Iris pigment epithelial cell (primary cell): ENCODE measurements around the gene SEPTIN5.
A peak's percentile ranks its signal among the peaks of the same experiment; 100 is the strongest.
"Not testable (repeated sequence)": the region's sequence is repeated elsewhere in the genome, so short reads cannot be mapped to it uniquely, and the experiment has no call there.

Experiments used
- DNase-seq: peaks from one replicate; pipeline ENCODE4 v3.0.0-alpha.2; 2011; ENCODE audit warnings: low read depth

Gene SEPTIN5

GRCh38 chr22:19720150-19720827 is 6.0 kb downstream of the SEPTIN5 start:
- DNase-seq, result no peak

GRCh38 chr22:19720999-19721329 is 6.7 kb downstream of the SEPTIN5 start:
- no peak for DNase-seq

DNA sequence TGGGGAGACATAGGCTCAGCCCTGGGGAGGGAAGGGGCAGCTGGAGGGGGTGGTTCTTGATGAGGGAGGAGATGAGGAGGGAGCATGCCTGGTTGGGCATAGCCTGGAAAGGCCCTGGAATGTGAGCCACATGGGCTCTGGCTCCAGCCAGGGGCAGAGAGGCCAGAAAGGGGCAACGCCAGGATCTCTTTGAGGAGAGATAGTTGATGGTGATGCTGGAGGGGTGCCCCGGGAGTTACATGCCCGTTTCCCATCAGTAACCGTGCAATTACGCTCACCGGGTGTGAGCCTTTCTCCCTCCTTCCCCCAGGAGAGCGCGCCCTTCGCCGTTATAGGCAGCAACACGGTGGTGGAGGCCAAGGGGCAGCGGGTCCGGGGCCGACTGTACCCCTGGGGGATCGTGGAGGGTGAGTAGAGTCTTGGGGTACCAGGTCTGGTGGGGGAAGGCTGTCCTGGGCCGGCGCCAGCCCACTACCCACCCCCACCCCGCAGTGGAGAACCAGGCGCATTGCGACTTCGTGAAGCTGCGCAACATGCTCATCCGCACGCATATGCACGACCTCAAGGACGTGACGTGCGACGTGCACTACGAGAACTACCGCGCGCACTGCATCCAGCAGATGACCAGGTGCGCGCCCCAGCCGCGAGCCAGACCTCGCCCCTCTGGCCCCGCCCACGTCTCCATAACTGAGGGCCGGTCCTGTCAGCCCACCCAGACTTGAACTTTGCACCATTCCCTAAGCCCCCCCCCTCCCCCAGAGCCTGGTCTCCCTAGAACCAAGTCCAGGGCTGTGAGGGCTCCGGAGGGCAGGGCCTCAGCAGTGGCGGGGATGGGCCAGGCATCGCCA is 7.3 kb downstream of the SEPTIN5 start:
- DNase-seq, result no peak

- no peak for DNase-seq
Measured at GRCh38 chr22:19722178-19722981, 8.1 kb downstream of the SEPTIN5 start.

DNA sequence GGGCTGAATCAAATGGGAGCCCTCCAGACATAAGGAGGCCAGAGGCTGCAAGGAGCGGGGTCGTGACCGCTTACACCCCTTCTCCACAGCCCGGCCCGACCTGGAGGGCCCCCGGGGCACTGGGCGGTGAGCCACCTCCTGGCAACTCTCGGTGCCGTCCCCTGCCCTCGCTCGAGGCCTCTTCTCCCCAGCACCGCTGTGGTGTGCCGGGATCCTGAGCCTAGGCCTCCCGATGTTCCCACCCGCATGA is 8.6 kb downstream of the SEPTIN5 start:
- DNase-seq, result no peak

DNA sequence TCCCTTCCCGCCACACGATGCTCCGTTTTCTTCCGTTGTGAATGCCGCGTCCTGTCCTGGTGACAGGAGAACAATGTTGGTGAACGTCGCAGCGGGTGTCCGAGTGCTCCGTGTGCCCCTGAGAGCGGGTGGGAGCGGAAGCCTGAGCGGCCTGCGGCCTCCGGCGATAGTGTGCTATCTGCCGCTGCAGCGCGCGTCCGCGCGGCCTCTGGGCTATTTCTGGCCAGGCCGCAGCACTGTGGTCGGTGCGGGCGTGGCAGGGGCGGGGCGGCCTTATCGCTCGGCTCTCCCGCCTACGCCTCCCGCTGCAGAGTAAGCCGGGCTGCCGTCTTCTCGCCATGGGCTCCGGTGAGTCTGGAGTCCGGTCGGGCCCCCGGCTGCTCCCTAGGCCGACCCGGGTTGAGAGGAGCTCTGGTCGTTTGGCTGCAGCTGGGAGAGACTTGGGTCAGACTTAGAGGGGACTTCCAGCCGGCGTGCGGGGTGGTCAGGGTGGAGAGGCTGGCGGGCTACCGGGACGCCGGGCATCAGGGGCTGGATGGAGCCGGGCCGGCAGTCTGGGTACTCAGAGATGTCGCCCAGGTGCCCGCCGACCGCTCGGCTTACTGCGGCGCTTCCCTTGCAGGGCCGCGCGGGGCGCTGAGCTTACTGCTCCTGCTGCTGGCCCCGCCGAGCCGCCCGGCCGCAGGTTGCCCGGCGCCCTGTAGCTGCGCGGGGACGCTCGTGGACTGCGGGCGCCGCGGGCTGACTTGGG is 9.1 kb downstream of the SEPTIN5 start, which contains the start of gene GP1BB:
Gene GP1BB, plus strand, starts transcription at position 308 of the 751 bp plus-strand sequence. Its CDS starts 31 bp downstream, at position 339.
- DNase-seq, result no peak

- no peak for DNase-seq
Measured at GRCh38 chr22:19723983-19724827, 9.9 kb downstream of the SEPTIN5 start.

DNA sequence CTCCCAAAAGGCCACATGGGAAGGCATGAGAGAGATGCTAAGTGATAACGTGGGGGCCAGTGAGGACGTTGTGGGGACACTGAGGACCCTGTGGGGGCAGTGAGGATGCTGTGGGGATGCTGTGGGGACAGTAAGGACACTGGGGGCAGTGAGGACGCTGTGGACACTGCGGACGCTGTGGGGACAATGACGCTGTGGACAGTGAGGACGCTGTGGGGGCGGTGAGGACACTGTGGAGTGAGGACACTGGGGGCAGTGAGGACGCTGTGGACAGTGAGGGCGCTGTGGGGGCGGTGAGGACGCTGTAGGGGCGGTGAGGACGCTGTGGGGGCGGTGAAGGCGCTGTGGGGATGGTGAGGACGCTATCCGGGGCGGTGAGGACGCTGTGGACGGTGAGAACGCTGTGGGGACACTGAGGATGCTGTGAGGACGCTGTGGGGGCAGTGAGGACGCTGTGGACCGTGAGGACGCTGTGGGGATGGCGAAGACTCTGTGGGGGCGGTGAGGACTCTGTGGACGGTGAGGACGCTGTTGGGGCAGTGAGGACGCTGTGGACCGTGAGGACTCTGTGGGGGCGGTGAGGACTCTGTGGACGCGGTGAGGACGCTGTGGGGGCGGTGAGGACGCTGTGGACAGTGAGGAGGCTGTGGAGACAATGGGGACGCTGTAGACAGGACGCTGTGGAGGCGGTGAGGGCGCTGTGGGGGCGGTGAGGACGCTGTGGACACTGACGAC is 10.8 kb downstream of the SEPTIN5 start:
- DNase-seq, result no peak

DNA sequence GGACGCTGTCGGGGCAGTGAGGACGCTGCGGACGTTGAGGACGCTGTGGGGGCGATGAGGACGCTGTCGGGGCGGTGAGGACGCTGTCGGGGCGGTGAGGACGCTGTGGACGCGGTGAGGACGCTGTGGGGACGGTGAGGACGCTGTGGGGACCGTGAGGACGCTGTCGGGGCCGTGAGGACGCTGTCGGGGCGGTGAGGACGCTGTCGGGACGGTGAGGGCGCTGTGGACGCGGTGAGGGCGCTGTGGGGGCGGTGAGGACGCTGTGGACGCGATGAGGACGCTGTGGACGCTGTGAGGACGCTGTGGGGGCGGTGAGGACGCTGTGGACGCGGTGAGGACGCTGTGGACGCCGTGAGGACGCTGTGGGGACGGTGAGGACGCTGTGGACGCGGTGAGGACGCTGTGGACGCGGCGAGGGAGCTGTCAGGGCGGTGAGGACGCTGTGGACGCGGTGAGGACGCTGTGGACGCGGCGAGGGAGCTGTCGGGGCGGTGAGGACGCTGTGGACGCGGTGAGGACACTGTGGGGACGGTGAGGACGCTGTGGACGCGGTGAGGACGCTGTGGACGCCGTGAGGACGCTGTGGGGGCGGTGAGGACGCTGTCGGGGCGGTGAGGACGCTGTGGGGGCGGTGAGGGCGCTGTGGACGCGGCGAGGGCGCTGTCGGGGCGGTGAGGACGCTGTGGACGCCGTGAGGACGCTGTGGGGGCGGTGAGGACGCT is 11.9 kb downstream of the SEPTIN5 start:
- not testable (repeated sequence) for DNase-seq

DNA sequence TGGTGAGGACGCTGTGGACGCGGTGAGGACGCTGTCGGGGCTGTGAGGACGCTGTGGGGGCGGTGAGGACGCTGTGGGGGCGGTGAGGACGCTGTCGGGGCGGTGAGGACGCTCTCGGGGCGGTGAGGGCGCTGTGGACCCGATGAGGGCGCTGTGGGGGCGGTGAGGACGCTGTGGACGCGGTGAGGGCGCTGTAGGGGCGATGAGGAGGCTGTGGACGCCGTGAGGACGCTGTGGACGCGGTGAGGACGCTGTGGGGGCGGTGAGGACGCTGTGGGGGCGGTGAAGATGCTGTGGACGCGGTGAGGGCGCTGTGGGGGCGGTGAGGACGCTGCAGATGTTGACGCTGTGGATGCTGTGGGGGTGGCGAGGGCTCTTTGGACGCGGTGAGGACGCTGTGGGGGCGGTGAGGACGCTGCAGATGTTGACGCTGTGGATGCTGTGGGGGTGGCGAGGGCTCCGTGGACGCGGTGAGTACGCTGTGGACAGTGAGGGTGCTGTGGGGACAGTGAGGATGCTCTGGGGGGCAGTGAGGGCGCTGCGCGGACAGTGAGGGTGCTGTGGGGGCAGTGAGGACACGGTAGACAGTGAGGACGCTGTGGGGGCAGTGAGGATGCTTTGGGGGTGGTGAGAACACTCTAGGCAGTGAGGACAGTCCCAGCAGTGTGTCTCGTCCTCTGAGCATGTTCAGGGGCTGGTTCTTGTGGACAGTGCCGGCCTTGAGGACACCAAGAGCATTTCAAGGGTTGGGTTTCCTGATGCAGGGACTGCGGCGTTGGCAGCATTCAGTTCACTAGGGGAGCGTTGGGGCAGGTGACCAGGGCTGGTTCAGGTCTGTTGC is 13.2 kb downstream of the SEPTIN5 start:
- no peak for DNase-seq

GRCh38 chr22:19728271-19728670 is 14.0 kb downstream of the SEPTIN5 start:
- no peak for DNase-seq

GRCh38 chr22:19728836-19729235 is 14.5 kb downstream of the SEPTIN5 start:
- no peak for DNase-seq

- no peak for DNase-seq
Measured at GRCh38 chr22:19729507-19729906, 15.2 kb downstream of the SEPTIN5 start.

- DNase-seq, result no peak
Measured at GRCh38 chr22:19730198-19730597, 15.9 kb downstream of the SEPTIN5 start.

- DNase-seq, result peak; percentile 57
Measured at GRCh38 chr22:19730655-19731360, 16.5 kb downstream of the SEPTIN5 start.

- DNase-seq, result no peak
Measured at GRCh38 chr22:19731361-19732135, 17.2 kb downstream of the SEPTIN5 start.

- DNase-seq, result no peak
Measured at GRCh38 chr22:19732403-19733113, 18.3 kb downstream of the SEPTIN5 start.
